ENCODE results near the gene CS.
A peak's percentile ranks its signal among the peaks of the same experiment; 100 is the strongest.
"Not testable (repeated sequence)": the region's sequence is repeated elsewhere in the genome, so short reads cannot be mapped to it uniquely, and the experiment has no call there.

CS gene

GRCh38 chr12:56296295-56296694 is 3.8 kb downstream of the CS start:
- Histone ChIP-seq H3K9me3 (no peaks in the 10 kb centered on the region), H3K4me1 (ENCODE audit: control insufficient read depth in 1 of 2, insufficient read depth in 1 of 2, low read depth in 1 of 2, low read length in 1 of 2) (peaks cover 66 to 72% of the 10 kb centered on the region in 2 experiments), H3K4me3 (ENCODE audit: low read depth in 1 of 2, low read length in 1 of 2) (peak overlapping the region in 1 of 2 experiments; percentile 6), H3K27me3 (no peaks in the 10 kb centered on the region), H3K36me3 (peaks cover 4% of the 10 kb centered on the region), H3K27ac (peak overlapping the region; percentile 98)
- TF ChIP-seq CTCF (IDR thresholded peaks at IDR 0.05) = no peak

- Histone ChIP-seq H3K4me3 (ENCODE audit: low read depth in 1 of 2, low read length in 1 of 2) (no peak overlapping the region), H3K9me3 (no peaks in the 10 kb centered on the region), H3K27me3 (no peaks in the 10 kb centered on the region), H3K27ac (peak overlapping the region; percentile 58), H3K4me1 (ENCODE audit: control insufficient read depth in 1 of 2, insufficient read depth in 1 of 2, low read depth in 1 of 2, low read length in 1 of 2) (peaks cover 51 to 65% of the 10 kb centered on the region in 2 experiments), H3K36me3 (peaks cover 9% of the 10 kb centered on the region)
- TF ChIP-seq CTCF (IDR thresholded peaks at IDR 0.05) = no peak
Observed at GRCh38 chr12:56293795-56294194, 6.3 kb downstream of the CS start.

- Histone ChIP-seq H3K4me1 (ENCODE audit: control insufficient read depth in 1 of 2, insufficient read depth in 1 of 2, low read depth in 1 of 2, low read length in 1 of 2) (peaks cover 38 to 60% of the 10 kb centered on the region in 2 experiments), H3K9me3 (no peaks in the 10 kb centered on the region), H3K27ac (peak overlapping the region; percentile 66), H3K36me3 (peaks cover 23% of the 10 kb centered on the region), H3K4me3 (ENCODE audit: low read depth in 1 of 2, low read length in 1 of 2) (no peak overlapping the region), H3K27me3 (no peaks in the 10 kb centered on the region)
- TF ChIP-seq CTCF (IDR thresholded peaks at IDR 0.05) = no peak
Observed at GRCh38 chr12:56288705-56289387, 11.3 kb downstream of the CS start.

GRCh38 chr12:56286044-56286830 is 13.9 kb downstream of the CS start:
- Histone ChIP-seq H3K9me3 (no peaks in the 10 kb centered on the region), H3K27me3 (no peaks in the 10 kb centered on the region), H3K27ac (peak overlapping the region; percentile 38), H3K4me1 (ENCODE audit: control insufficient read depth in 1 of 2, insufficient read depth in 1 of 2, low read depth in 1 of 2, low read length in 1 of 2) (peaks cover 30 to 42% of the 10 kb centered on the region in 2 experiments), H3K4me3 (ENCODE audit: low read depth in 1 of 2, low read length in 1 of 2) (no peak overlapping the region), H3K36me3 (peaks cover 45% of the 10 kb centered on the region)
- TF ChIP-seq CTCF (IDR thresholded peaks at IDR 0.05) = no peak

GRCh38 chr12:56284263-56284662 is 15.9 kb downstream of the CS start:
- not testable (repeated sequence) for H3K9me3 ChIP-seq

GRCh38 chr12:56282579-56282978 is 17.6 kb downstream of the CS start:
- no peak for TF ChIP-seq CTCF (IDR thresholded peaks at IDR 0.05)
- H3K27ac ChIP-seq = no peak overlapping the region
- peaks cover 14 to 19% of the 10 kb centered on the region in 2 experiments for H3K4me1 ChIP-seq (ENCODE audit: control insufficient read depth in 1 of 2, insufficient read depth in 1 of 2, low read depth in 1 of 2, low read length in 1 of 2)
- H3K27me3 ChIP-seq = no peaks in the 10 kb centered on the region
- H3K4me3 ChIP-seq (ENCODE audit: low read depth in 1 of 2, low read length in 1 of 2) = no peak overlapping the region
- H3K36me3 ChIP-seq = peaks cover 76% of the 10 kb centered on the region
- H3K9me3 ChIP-seq = no peaks in the 10 kb centered on the region

More at GRCh38 chr12:56284263-56284662, 15.9 kb downstream of the CS start:
- H3K4me3 ChIP-seq (ENCODE audit: low read depth in 1 of 2, low read length in 1 of 2); H3K27ac ChIP-seq; H3K27me3 ChIP-seq: not testable (repeated sequence)
- Histone ChIP-seq H3K36me3 (peaks cover 60% of the 10 kb centered on the region), H3K4me1 (ENCODE audit: control insufficient read depth in 1 of 2, insufficient read depth in 1 of 2, low read depth in 1 of 2, low read length in 1 of 2) (peaks cover 30 to 35% of the 10 kb centered on the region in 2 experiments)
